NCI-H1092 treated with DMSO at 0.1 percent for 48 hours (cell line): ENCODE measurements around the gene SLC16A6.
"Not testable (repeated sequence)": the region's sequence is repeated elsewhere in the genome, so short reads cannot be mapped to it uniquely, and the experiment has no call there.

Experiments used
- DNase-seq: peaks from one replicate; lab custom pipeline; 2025; lab: John Stamatoyannopoulos, UW

The SLC16A6 gene

GRCh38 chr17:68290268-68290954 lies 516 bp downstream of the SLC16A6 start:
- DNase-seq, result peak; percentile 30

- no peak for DNase-seq
Observed at GRCh38 chr17:68289936-68290267, 1.0 kb downstream of the SLC16A6 start.

GRCh38 chr17:68289473-68289872 lies 1.5 kb downstream of the SLC16A6 start:
- no peak for DNase-seq

- no peak for DNase-seq
Observed at GRCh38 chr17:68288804-68289203, 2.1 kb downstream of the SLC16A6 start.

GRCh38 chr17:68288375-68288774 lies 2.6 kb downstream of the SLC16A6 start:
- no peak for DNase-seq

- not testable (repeated sequence) for DNase-seq
Observed at GRCh38 chr17:68281965-68282364, 9.0 kb downstream of the SLC16A6 start.

GRCh38 chr17:68277807-68278206 lies 13.1 kb downstream of the SLC16A6 start:
- no peak for DNase-seq

GRCh38 chr17:68276339-68276738 lies 14.6 kb downstream of the SLC16A6 start:
- DNase-seq, result not testable (repeated sequence)

GRCh38 chr17:68273722-68274121 lies 17.2 kb downstream of the SLC16A6 start:
- no peak for DNase-seq

GRCh38 chr17:68265833-68266232 lies 25.1 kb downstream of the SLC16A6 start:
- DNase-seq, result not testable (repeated sequence)

GRCh38 chr17:68263101-68263681 lies 27.7 kb downstream of the SLC16A6 start:
- peak; percentile 68 for DNase-seq

- not testable (repeated sequence) for DNase-seq
Observed at GRCh38 chr17:68262467-68262866, 28.5 kb downstream of the SLC16A6 start.

- DNase-seq, result no peak
Observed at GRCh38 chr17:68260051-68260762, 30.7 kb downstream of the SLC16A6 start.

- DNase-seq, result not testable (repeated sequence)
Observed at GRCh38 chr17:68259648-68259951, 31.3 kb downstream of the SLC16A6 start.

- DNase-seq, result peak; percentile 27
Observed at GRCh38 chr17:68258890-68259647, 31.9 kb downstream of the SLC16A6 start.

GRCh38 chr17:68257934-68258333 lies 33.0 kb downstream of the SLC16A6 start:
- DNase-seq, result no peak

- not testable (repeated sequence) for DNase-seq
Observed at GRCh38 chr17:68256701-68257100, 34.2 kb downstream of the SLC16A6 start.

GRCh38 chr17:68255731-68256538 lies 35.0 kb downstream of the SLC16A6 start:
- DNase-seq, result no peak

- DNase-seq, result no peak
Observed at GRCh38 chr17:68255151-68255550, 35.8 kb downstream of the SLC16A6 start.

- DNase-seq, result not testable (repeated sequence)
Observed at GRCh38 chr17:68253426-68253825, 37.5 kb downstream of the SLC16A6 start.

GRCh38 chr17:68249354-68249765 lies 41.6 kb downstream of the SLC16A6 start:
- DNase-seq, result no peak

- no peak for DNase-seq
Observed at GRCh38 chr17:68248891-68249290, 42.0 kb downstream of the SLC16A6 start.
